Pancreas (tissue), 10 donors: ENCODE results near the gene CCL26. TPM values are rescaled to one million over a fixed set of nuclear protein-coding genes. Genes with fewer than 3 reads are reported as not detected.
"Not testable (repeated sequence)": the region's sequence is repeated elsewhere in the genome, so short reads cannot be mapped to it uniquely, and the experiment has no call there.

Source experiments
- ATAC-seq, 4 donors: fragments of 200-7000 bp; cut with Tn5 transposase; one replicate each; pipeline versions ENCODE4 v1.8.0 to v1.9.1; 2020; ENCODE audit warnings: mild to moderate bottlenecking in 4 of 4, moderate library complexity in 4 of 4
- DNase-seq, 6 donors: peaks; one replicate each; pipeline ENCODE4 v3.0.0-alpha.2; 2020
- FAIRE-seq: peaks from 2 replicates; lab custom pipeline; 2012; peaks lifted over from hg19 to GRCh38; lab: Jason Lieb, UNC
- H3K27ac ChIP-seq, 4 donors: fragments of 200-600 bp; sonication (generic); 1 replicate in 3 of 4; 2 replicates in 1 of 4; pipeline versions ENCODE4 v1.5.0 to v1.8.0; 2020
- H3K27me3 ChIP-seq, 4 donors: fragments of 200-600 bp; one replicate each; pipeline ENCODE4 v1.8.0; 2021
- H3K36me3 ChIP-seq, 3 donors: fragments of 200-600 bp; sonication (generic) in 1 of 3; one replicate each; pipeline versions ENCODE4 v1.5.0 to v1.8.0; 2020 to 2021
- H3K4me1 ChIP-seq, 3 donors: fragments of 200-600 bp; one replicate each; pipeline ENCODE4 v1.8.0; 2021
- H3K4me3 ChIP-seq, 4 donors: fragments of 200-600 bp; sonication (generic) in 2 of 4; one replicate each; pipeline versions ENCODE4 v1.5.0 to v1.8.0; 2020 to 2021
- H3K9me3 ChIP-seq, 4 donors: fragments of 200-600 bp; one replicate each; pipeline ENCODE4 v1.8.0; 2021
- CTCF ChIP-seq, 4 donors: fragments of 200-600 bp; sonication (generic) in 3 of 4; IDR thresholded peaks; one replicate each; pipeline versions ENCODE4 v1.5.0 to v1.8.0; 2021; ENCODE audit warnings: antibody characterized with exemption in 4 of 4
- WGBS, 2 donors: extraction: QIAGEN DNeasy Blood & Tissue Kit; methylation state at CpG; one replicate each; pipeline ENCODE4 v1.1.7; 2013; 5-methylcytosine and 5-hydroxymethylcytosine counted together
- intact Hi-C, 3 donors: fragments of 100-400 bp; cut with DNase I; formaldehyde crosslinking; loops; one replicate each; pipeline versions ENCODE4 v1.11.1 to v1.14.2; 2022
- polyA plus RNA-seq, 2 donors: library from polyadenylated mRNA; stranded (reverse); fragments of 200-250 nt; gene quantifications; one replicate each; pipeline ENCODE4 v1.2.3, GENCODE V29; 2013
- total RNA-seq, 6 donors: library from RNA; stranded (reverse); fragmentation: NEBNext Ultra II Directional in 4 of 6; extraction: Animal tissue kit (Norgen Biotek cat#: 25700) in 4 of 6; gene quantifications; one replicate each; pipeline versions ENCODE4 v1.2.1 to v1.2.4, GENCODE V29; 2021 to 2023
- donor health status: healthy with polysubstance abuse.
- donor health status: DM: no; HTN: no; CAD: no; lungs with moderate emphysema.
- donor health status: DM: no; HTN: no; CAD: no.
- donor health status: control.
- donor health status: control.
- donor health status: Bipolar disorder and iron deficiency.
- donor health status: DM: yes; HTN: yes; CAD: no.
- donor health status: DM: no; HTN: no; CAD: no.
- donor health status: DM: no; HTN: no; CAD: no.
- donor health status: DM: yes; HTN: yes; CAD: no.

The CCL26 gene
- total and polyA plus RNA-seq, 8 donors: 0.47 to 0.53 TPM; not detected in 6

GRCh38 chr7:75796420-75796819, 24.4 kb upstream of the CCL26 start:
- no peak overlapping the region for H3K4me3 ChIP-seq
- H3K27me3 ChIP-seq: no peaks in the 10 kb centered on the region
- no peak overlapping the region for H3K27ac ChIP-seq
- H3K4me1 ChIP-seq: peaks cover 0 to 4% (median 0%) of the 10 kb centered on the region in 3 donors
- H3K9me3 ChIP-seq: no peaks in the 10 kb centered on the region
- intact Hi-C loops: no loop called here
- TF ChIP-seq CTCF (IDR thresholded peaks at IDR 0.05): no peak
- H3K36me3 ChIP-seq: no peaks in the 10 kb centered on the region
- WGBS, 2 donors: 94 to 96% methylated on average over 6 of the region's 6 CpGs
- FAIRE-seq: no peak
- no peak for DNase-seq
- ATAC-seq: no peak

- intact Hi-C loops: no loop called here
- peak in 3 of 4 donors; percentile 36 to 69 (median 43) for ATAC-seq
- H3K27ac ChIP-seq: no peak overlapping the region
- no peak for TF ChIP-seq CTCF (IDR thresholded peaks at IDR 0.05)
- no peak overlapping the region for H3K4me3 ChIP-seq
- FAIRE-seq: no peak
- DNase-seq: peak in 3 of 6 donors; percentile 5 to 30 (median 16)
- WGBS, 2 donors: 19 to 20% methylated on average over 9 of the region's 9 CpGs
- no peaks in the 10 kb centered on the region for H3K36me3 ChIP-seq
- H3K27me3 ChIP-seq: no peaks in the 10 kb centered on the region
- no peaks in the 10 kb centered on the region for H3K9me3 ChIP-seq
- H3K4me1 ChIP-seq: peaks cover 0 to 4% (median 0%) of the 10 kb centered on the region in 3 donors
Measured at GRCh38 chr7:75795831-75796285, 23.8 kb upstream of the CCL26 start.

GRCh38 chr7:75793676-75794075, 21.7 kb upstream of the CCL26 start:
- Histone ChIP-seq H3K27me3 (no peaks in the 10 kb centered on the region), H3K9me3 (no peaks in the 10 kb centered on the region), H3K4me3 (no peak overlapping the region), H3K36me3 (no peaks in the 10 kb centered on the region), H3K27ac (no peak overlapping the region), H3K4me1 (peaks cover 0 to 4% (median 0%) of the 10 kb centered on the region in 3 donors)
- no peak for TF ChIP-seq CTCF (IDR thresholded peaks at IDR 0.05)
- WGBS, 2 donors: 89 to 94% methylated on average over 2 of the region's 2 CpGs
- ATAC-seq (no peak), DNase-seq (no peak), FAIRE-seq (no peak)
- intact Hi-C loops: no loop called here

- not testable (repeated sequence) for H3K27ac ChIP-seq, H3K4me3 ChIP-seq, DNase-seq
Measured at GRCh38 chr7:75792567-75792966, 20.6 kb upstream of the CCL26 start.

GRCh38 chr7:75789361-75789924, 17.4 kb upstream of the CCL26 start:
- TF ChIP-seq CTCF (IDR thresholded peaks at IDR 0.05): no peak
- H3K27me3 ChIP-seq: no peaks in the 10 kb centered on the region
- ATAC-seq (no peak), FAIRE-seq (no peak), DNase-seq (no peak)
- H3K4me1 ChIP-seq: no peaks in the 10 kb centered on the region
- H3K27ac ChIP-seq: no peak overlapping the region
- 84 to 92% methylated on average over 3 of the region's 3 CpGs for WGBS, 2 donors
- H3K9me3 ChIP-seq: no peaks in the 10 kb centered on the region
- intact Hi-C loops: no loop called here
- no peak overlapping the region for H3K4me3 ChIP-seq
- no peaks in the 10 kb centered on the region for H3K36me3 ChIP-seq

More at GRCh38 chr7:75792567-75792966, 20.6 kb upstream of the CCL26 start:
- WGBS, 2 donors: 98% methylated on average over 5 of the region's 5 CpGs
- intact Hi-C loops, ATAC-seq, FAIRE-seq, H3K36me3 ChIP-seq, H3K27me3 ChIP-seq, H3K9me3 ChIP-seq, H3K4me1 ChIP-seq: not testable (repeated sequence)

GRCh38 chr7:75788154-75788847, 16.3 kb upstream of the CCL26 start:
- ATAC-seq, DNase-seq, H3K36me3 ChIP-seq, H3K27me3 ChIP-seq, H3K4me1 ChIP-seq, H3K4me3 ChIP-seq, FAIRE-seq, H3K27ac ChIP-seq, H3K9me3 ChIP-seq, intact Hi-C loops: not testable (repeated sequence)
- WGBS, 2 donors: 69 to 73% methylated on average over 14 of the region's 14 CpGs

GRCh38 chr7:75783058-75783457, 11.0 kb upstream of the CCL26 start:
- DNase-seq, intact Hi-C loops, H3K4me3 ChIP-seq, H3K36me3 ChIP-seq, ATAC-seq, H3K27me3 ChIP-seq, H3K9me3 ChIP-seq, FAIRE-seq, H3K27ac ChIP-seq, H3K4me1 ChIP-seq: not testable (repeated sequence)
- WGBS, 2 donors: 86 to 87% methylated on average over 5 of the region's 5 CpGs

GRCh38 chr7:75780647-75781273, 8.7 kb upstream of the CCL26 start:
- H3K4me3 ChIP-seq, ATAC-seq, H3K4me1 ChIP-seq, DNase-seq, H3K27me3 ChIP-seq, FAIRE-seq, intact Hi-C loops, H3K36me3 ChIP-seq, H3K27ac ChIP-seq, H3K9me3 ChIP-seq: not testable (repeated sequence)
- 73 to 75% methylated on average over 14 of the region's 14 CpGs for WGBS, 2 donors
